ENCODE measurements around the gene DMWD.

- no peak for TF ChIP-seq EZH2 (IDR thresholded peaks at IDR 0.05; ENCODE audit: borderline replicate concordance, low read depth, low read length, severe bottlenecking)
- TF ChIP-seq, protein P1, sequence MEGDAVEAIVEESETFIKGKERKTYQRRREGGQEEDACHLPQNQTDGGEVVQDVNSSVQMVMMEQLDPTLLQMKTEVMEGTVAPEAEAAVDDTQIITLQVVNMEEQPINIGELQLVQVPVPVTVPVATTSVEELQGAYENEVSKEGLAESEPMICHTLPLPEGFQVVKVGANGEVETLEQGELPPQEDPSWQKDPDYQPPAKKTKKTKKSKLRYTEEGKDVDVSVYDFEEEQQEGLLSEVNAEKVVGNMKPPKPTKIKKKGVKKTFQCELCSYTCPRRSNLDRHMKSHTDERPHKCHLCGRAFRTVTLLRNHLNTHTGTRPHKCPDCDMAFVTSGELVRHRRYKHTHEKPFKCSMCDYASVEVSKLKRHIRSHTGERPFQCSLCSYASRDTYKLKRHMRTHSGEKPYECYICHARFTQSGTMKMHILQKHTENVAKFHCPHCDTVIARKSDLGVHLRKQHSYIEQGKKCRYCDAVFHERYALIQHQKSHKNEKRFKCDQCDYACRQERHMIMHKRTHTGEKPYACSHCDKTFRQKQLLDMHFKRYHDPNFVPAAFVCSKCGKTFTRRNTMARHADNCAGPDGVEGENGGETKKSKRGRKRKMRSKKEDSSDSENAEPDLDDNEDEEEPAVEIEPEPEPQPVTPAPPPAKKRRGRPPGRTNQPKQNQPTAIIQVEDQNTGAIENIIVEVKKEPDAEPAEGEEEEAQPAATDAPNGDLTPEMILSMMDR (IDR thresholded peaks at IDR 0.05; ENCODE audit: borderline replicate concordance, extremely low read depth, low read length, poor library complexity, severe bottlenecking): no peak
These were observed 12.5 kb downstream of the DMWD start for GRCh38 chr19:45780146-45780447.
